GM12878 (cell line): ENCODE measurements around the gene RABL6. TPM values are rescaled to one million over a fixed set of nuclear protein-coding genes. Genes with fewer than 3 reads are reported as not detected.
"Not testable (repeated sequence)": the region's sequence is repeated elsewhere in the genome, so short reads cannot be mapped to it uniquely, and the experiment has no call there.

Experiments
- ATAC-seq: fragments of 200-7000 bp; cut with Tn5 transposase; 3 replicates; pipeline ENCODE4 v1.9.1; 2020; ENCODE audit warnings: mild to moderate bottlenecking, moderate library complexity
- BruUV-seq: library from RNA; stranded (reverse); fragments of 400-500 nt; replicated peaks from 2 replicates; lab custom pipeline; 2021; lab: Mats Ljungman, UMichigan
- CTCF ChIA-PET: fragments of 300-600 bp; sonication (Branson Sonifier 250); formaldehyde crosslinking; extraction: SDS; loops from one replicate; lab custom pipeline; 2021; ENCODE audit warnings: inconsistent platforms; lab: Yijun Ruan, JAX
- POLR2A ChIA-PET: fragments of 350-600 bp; formaldehyde crosslinking; extraction: SDS; loops from one replicate; lab custom pipeline; 2021; ENCODE audit warnings: inconsistent platforms; lab: Charles Lee
- RAD21 ChIA-PET: fragments of 300-600 bp; sonication (Branson Sonifier 250); formaldehyde crosslinking; loops from one replicate; lab custom pipeline; 2023; ENCODE audit warnings: antibody characterized with exemption; ENCODE audit not compliant: unreplicated experiment; lab: Charles Lee
- SMC1A ChIA-PET: fragments of 300-600 bp; sonication (Branson Sonifier 250); formaldehyde crosslinking; loops from one replicate; lab custom pipeline; 2023; ENCODE audit not compliant: unreplicated experiment, uncharacterized antibody; lab: Charles Lee
- DNase-seq: peaks from one replicate; pipeline ENCODE4 v3.0.0-alpha.2; 2011; ENCODE audit warnings: low read depth, low spot score
- FAIRE-seq: peaks from 3 replicates; lab custom pipeline; 2011; peaks lifted over from hg19 to GRCh38; lab: Jason Lieb, UNC
- H2AFZ ChIP-seq: 2 replicates; pipeline ENCODE4 v1.6.0; 2011; ENCODE audit warnings: low read depth, low read length, control low read depth; ENCODE audit not compliant: control insufficient read depth
- H3K27ac ChIP-seq: 2 replicates; pipeline ENCODE4 v1.5.1; 2011; ENCODE audit warnings: control low read depth; ENCODE audit not compliant: control insufficient read depth, insufficient read depth
- H3K27me3 ChIP-seq, 2 experiments: replicated peaks in 1 of 2; 2 replicates each; pipeline versions ENCODE4 v1.6.0 to v1.6.1; 2011; ENCODE audit warnings: low read length in 1 of 2; ENCODE audit not compliant: control insufficient read depth in 2 of 2, insufficient read depth in 2 of 2
- H3K36me3 ChIP-seq, 2 experiments: 2 replicates each; pipeline ENCODE4 v1.5.1; 2011; ENCODE audit warnings: low read length in 1 of 2; ENCODE audit not compliant: control insufficient read depth in 2 of 2, insufficient read depth in 2 of 2
- H3K4me1 ChIP-seq: 2 replicates; pipeline ENCODE4 v1.6.1; 2011; ENCODE audit warnings: mild to moderate bottlenecking, low read length, moderate library complexity, mixed read lengths; ENCODE audit not compliant: control insufficient read depth, insufficient read depth
- H3K4me2 ChIP-seq: 2 replicates; pipeline ENCODE4 v1.6.0; 2011; ENCODE audit warnings: control low read depth; ENCODE audit not compliant: control insufficient read depth, insufficient read depth
- H3K4me3 ChIP-seq: fragments of 200-600 bp; sonication (generic); 2 replicates; pipeline ENCODE4 v1.5.1; 2016
- H3K79me2 ChIP-seq: 2 replicates; pipeline ENCODE4 v1.6.0; 2011; ENCODE audit warnings: low read length; ENCODE audit not compliant: control insufficient read depth, insufficient read depth
- H3K9ac ChIP-seq: 2 replicates; pipeline ENCODE4 v1.8.0; 2011; ENCODE audit warnings: low read length, control low read depth, mixed read lengths; ENCODE audit not compliant: control insufficient read depth, insufficient read depth
- H3K9me3 ChIP-seq: replicated peaks from 3 replicates; pipeline ENCODE4 v1.5.1; 2011; ENCODE audit warnings: mild to moderate bottlenecking, low read length; ENCODE audit not compliant: control insufficient read depth, insufficient read depth
- H4K20me1 ChIP-seq: 2 replicates; pipeline ENCODE4 v1.6.0; 2011; ENCODE audit not compliant: control insufficient read depth, insufficient read depth
- HCFC1 ChIP-seq: fragments of 150-350 bp; IDR thresholded peaks from 2 replicates; pipeline ENCODE4 v1.6.1; 2014; ENCODE audit warnings: low read length
- MEF2B ChIP-seq: fragments of 450-650 bp; IDR thresholded peaks from 2 replicates; pipeline ENCODE4 v1.6.1; 2018; ENCODE audit warnings: mild to moderate bottlenecking, moderate library complexity; ENCODE audit not compliant: partially characterized antibody, poor library complexity, severe bottlenecking
- MTA3 ChIP-seq: IDR thresholded peaks from 2 replicates; pipeline ENCODE4 v1.6.1; 2012; ENCODE audit warnings: low read length, inconsistent platforms, borderline replicate concordance
- POLR2A ChIP-seq: IDR thresholded peaks from 2 replicates; pipeline ENCODE4 v1.6.1; 2011; ENCODE audit warnings: low read depth, mild to moderate bottlenecking, low read length
- RB1 ChIP-seq: fragments of 450-650 bp; formaldehyde crosslinking; IDR thresholded peaks from 2 replicates; pipeline ENCODE4 v1.6.1; 2017; ENCODE audit warnings: mild to moderate bottlenecking, borderline replicate concordance
- RELA ChIP-seq: fragments of 450-650 bp; IDR thresholded peaks from 2 replicates; pipeline ENCODE4 v1.8.0; 2014; ENCODE audit warnings: borderline replicate concordance; ENCODE audit not compliant: partially characterized antibody
- SIX5 ChIP-seq: IDR thresholded peaks from 2 replicates; pipeline ENCODE4 v1.6.1; 2011; ENCODE audit warnings: mild to moderate bottlenecking, low read depth, low read length, moderate library complexity; ENCODE audit not compliant: severe bottlenecking
- WGBS: methylation state at CpG from one replicate; pipeline ENCODE4 v1.1.6; 2016; ENCODE audit warnings: low lambda C conversion rate; ENCODE audit not compliant: insufficient replicate concordance, insufficient coverage; ENCODE audit errors: missing lambda C conversion rate; 5-methylcytosine and 5-hydroxymethylcytosine counted together
- in situ Hi-C: fragments of 300-500 bp; cut with MboI; formaldehyde crosslinking; loops from 9 replicates; pipeline ENCODE4 v1.14.3; 2018; ENCODE audit warnings: mixed read lengths
- intact Hi-C: fragments of 100-400 bp; cut with micrococcal nuclease; formaldehyde crosslinking; loops from one replicate; pipeline ENCODE4 v1.14.2; 2022; ENCODE audit not compliant: unreplicated experiment
- polyA plus RNA-seq, 11 experiments: library from polyadenylated mRNA; depleted of rRNA in 4 of 11; unstranded in 6 of 11; stranded (reverse) in 5 of 11; fragments of >200 nt; fragmentation: Nextera tagmentation in 4 of 11; fragmentation: Illumina TruSeq in 1 of 11; extraction: Ambion mirVana in 4 of 11; extraction: Trizol in 1 of 11; gene quantifications; 1 replicate in 1 of 11; 2 replicates in 10 of 11; pipeline versions ENCODE4 v1.2.1 to v1.2.3, GENCODE V29; 2011 to 2016; ENCODE audit warnings: inconsistent platforms in 2 of 11, missing spikeins in 2 of 11, low read depth in 1 of 11
- total RNA-seq, 4 experiments: library from RNA; depleted of rRNA in 3 of 4; stranded (reverse); fragments of >200 nt in 3 of 4; fragmentation: Illumina TruSeq in 1 of 4; extraction: Trizol in 1 of 4; gene quantifications; 2 replicates each; pipeline versions ENCODE4 v1.2.1 to v1.2.3, GENCODE V29; 2013 to 2021
- TF ChIP-seq, protein P1 (sequence below): fragments of 450-650 bp; IDR thresholded peaks from 2 replicates; pipeline ENCODE4 v1.6.1; 2014; ENCODE audit warnings: mild to moderate bottlenecking

The RABL6 gene
- total and polyA plus RNA-seq, 10 of the 15 experiments (the other 5 are each of a cell fraction or from before 2014, with no cell fraction given): 1.4 to 134 (median 42.7) TPM

DNA sequence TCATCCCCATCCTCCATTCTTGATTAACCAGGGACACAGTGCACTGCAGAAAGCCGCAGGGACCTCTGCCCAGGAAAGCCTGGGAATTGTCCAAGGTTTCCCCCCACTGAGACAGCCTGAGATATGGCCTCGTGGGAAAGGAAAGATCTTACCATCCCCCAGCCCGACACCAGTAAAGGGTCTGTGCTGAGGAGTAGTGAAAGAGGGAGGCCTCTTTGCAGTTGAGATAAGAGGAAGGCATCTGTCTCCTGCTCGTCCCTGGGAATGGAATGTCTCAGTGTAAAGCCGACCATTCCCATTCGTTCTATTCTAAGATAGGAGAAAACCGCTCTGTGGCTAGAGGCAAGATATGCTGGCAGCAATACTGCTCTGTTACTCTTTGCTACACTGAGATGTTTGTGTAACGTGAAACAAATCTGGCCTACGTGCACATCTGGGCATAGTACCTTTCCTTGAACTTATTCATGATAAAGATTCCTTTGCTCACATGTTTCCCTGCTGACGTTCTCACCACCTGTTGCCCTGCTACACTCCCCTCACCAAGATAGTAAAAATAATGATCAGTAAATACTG lies 10.9 kb upstream of the RABL6 start:
- H3K9me3 ChIP-seq, RAD21 ChIA-PET, H3K79me2 ChIP-seq, H3K9ac ChIP-seq, FAIRE-seq, BruUV-seq, H4K20me1 ChIP-seq, H2AFZ ChIP-seq, CTCF ChIA-PET, H3K4me2 ChIP-seq, POLR2A ChIA-PET, H3K36me3 ChIP-seq, H3K27me3 ChIP-seq, ATAC-seq, DNase-seq, H3K4me3 ChIP-seq, H3K27ac ChIP-seq: not testable (repeated sequence)
- 20% methylated on average over 10 of the region's 10 CpGs for WGBS
- H3K4me1 ChIP-seq: peaks cover 16% of the 10 kb centered on the region
- intact Hi-C loops (loop anchor here (10.0 kb wide), 1 partner anchor 148 kb away; the partner anchor contains the start of genes C8G and FBXW5), in situ Hi-C loops (loop anchor here (5.0 kb wide), 1 partner anchor 240 kb away; no protein-coding TSS in a partner anchor)
- SMC1A ChIA-PET: interaction anchor here (0.6 kb wide), 1 partner anchor 146 kb away, joined by 3 read pairs; no protein-coding TSS in a partner anchor

DNA sequence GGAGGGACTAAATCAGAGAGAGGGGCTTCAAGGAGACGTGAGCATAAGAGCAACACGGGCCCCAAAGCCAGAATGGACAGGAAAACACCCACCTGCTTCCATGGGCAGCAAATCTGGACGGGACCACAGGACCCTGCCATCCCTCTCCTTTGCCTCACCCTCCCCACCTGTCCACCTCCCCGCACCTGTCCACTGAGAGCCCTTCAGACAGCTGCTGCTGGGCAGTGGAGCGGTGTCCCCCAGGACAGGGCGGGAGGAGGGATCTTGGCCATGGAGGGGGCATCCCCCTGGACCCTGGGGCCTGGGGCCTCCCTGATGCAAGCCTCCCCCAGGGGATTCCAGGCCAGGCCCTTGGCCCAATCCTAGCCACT lies 9.1 kb upstream of the RABL6 start:
- POLR2A ChIA-PET: no interaction called here
- Histone ChIP-seq H3K4me3 (no peak overlapping the region), H3K27ac (no peak overlapping the region), H4K20me1 (no peaks in the 10 kb centered on the region), H3K4me1 (peaks cover 12% of the 10 kb centered on the region; the same call in 1 of the 2 replicates), H3K9ac (no peak overlapping the region), H3K9me3 (no peaks in the 10 kb centered on the region), H2AFZ (no peak overlapping the region), H3K79me2 (no peaks in the 10 kb centered on the region), H3K27me3 (no peaks in the 10 kb centered on the region)
- CTCF ChIA-PET: interaction anchor here (1.4 kb wide), 1 partner anchor 149 kb away, joined by 7 read pairs; no protein-coding TSS in a partner anchor
- DNase-seq (no peak), ATAC-seq (no peak)
- intact Hi-C loops: loop anchor here (10.0 kb wide), 1 partner anchor 146 kb away; the partner anchor contains the start of genes C8G and FBXW5
- RAD21 ChIA-PET: no interaction called here
- in situ Hi-C loops: loop anchor here (5.0 kb wide), 1 partner anchor 239 kb away; no protein-coding TSS in a partner anchor
- TF ChIP-seq HCFC1 (no peak), MEF2B (no peak), SIX5 (no peak), RB1 (no peak), POLR2A (no peak), RELA (no peak), MTA3 (no peak)
- TF ChIP-seq, protein P1, sequence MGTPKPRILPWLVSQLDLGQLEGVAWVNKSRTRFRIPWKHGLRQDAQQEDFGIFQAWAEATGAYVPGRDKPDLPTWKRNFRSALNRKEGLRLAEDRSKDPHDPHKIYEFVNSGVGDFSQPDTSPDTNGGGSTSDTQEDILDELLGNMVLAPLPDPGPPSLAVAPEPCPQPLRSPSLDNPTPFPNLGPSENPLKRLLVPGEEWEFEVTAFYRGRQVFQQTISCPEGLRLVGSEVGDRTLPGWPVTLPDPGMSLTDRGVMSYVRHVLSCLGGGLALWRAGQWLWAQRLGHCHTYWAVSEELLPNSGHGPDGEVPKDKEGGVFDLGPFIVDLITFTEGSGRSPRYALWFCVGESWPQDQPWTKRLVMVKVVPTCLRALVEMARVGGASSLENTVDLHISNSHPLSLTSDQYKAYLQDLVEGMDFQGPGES: no peak
- TF ChIP-seq, all 136 proteins: peak for 0
- BruUV-seq: no TSS peak
- Histone ChIP-seq H3K36me3 (no peaks in the 10 kb centered on the region), H3K4me2 (no peak overlapping the region)
- SMC1A ChIA-PET: no interaction called here
- 57% methylated on average over 6 of the region's 6 CpGs for WGBS
- no peak for FAIRE-seq
